Measurements from ENCODE around the gene ADGRG2. TPM values are rescaled to one million over a fixed set of nuclear protein-coding genes. Genes with fewer than 3 reads are reported as not detected.

ADGRG2 gene
- total RNA-seq, 4 donors from 2014 or later: 1.3 to 3.8 (median 2.0) TPM

- Histone ChIP-seq H3K36me3 (no peaks in the 10 kb centered on the region), H3K27ac (no peak overlapping the region), H3K27me3 (no peaks in the 10 kb centered on the region), H3K4me1 (no peaks in the 10 kb centered on the region), H3K9me3 (no peaks in the 10 kb centered on the region), H3K4me3 (no peak overlapping the region)
- 41 to 58% methylated on average over 2 of the region's 2 CpGs for WGBS, 2 donors (ENCODE audit: low coverage in 1 of 2)
- no peak for TF ChIP-seq POLR2A (IDR thresholded peaks at IDR 0.05)
- no peak for TF ChIP-seq EP300 (IDR thresholded peaks at IDR 0.05)
- ATAC-seq: no peak
Observed at GRCh38 chrX:19137067-19137466, 14.8 kb upstream of the ADGRG2 start.

GRCh38 chrX:19133784-19134183 lies 11.5 kb upstream of the ADGRG2 start:
- no peaks in the 10 kb centered on the region for H3K4me1 ChIP-seq
- no peaks in the 10 kb centered on the region for H3K36me3 ChIP-seq
- WGBS, 2 donors (ENCODE audit: low coverage in 1 of 2): 80% methylated on average over 1 of the region's 5 CpGs; no CpG with 5 or more reads in 1 of the 2 donors
- no peak for ATAC-seq
- H3K27ac ChIP-seq: no peak overlapping the region
- H3K27me3 ChIP-seq: no peaks in the 10 kb centered on the region
- H3K4me3 ChIP-seq: no peak overlapping the region
- no peaks in the 10 kb centered on the region for H3K9me3 ChIP-seq
- TF ChIP-seq CTCF (IDR thresholded peaks at IDR 0.05) (no peak), EP300 (IDR thresholded peaks at IDR 0.05) (no peak), POLR2A (IDR thresholded peaks at IDR 0.05) (no peak), POLR2AphosphoS5 (IDR thresholded peaks at IDR 0.05) (no peak)

- ATAC-seq: no peak
- WGBS, 2 donors (ENCODE audit: low coverage in 1 of 2): 28 to 67% methylated on average over 2 of the region's 2 CpGs
- no peaks in the 10 kb centered on the region for H3K36me3 ChIP-seq
Observed at GRCh38 chrX:19133231-19133630, 11.0 kb upstream of the ADGRG2 start.

GRCh38 chrX:19130628-19131027 lies 8.4 kb upstream of the ADGRG2 start:
- Histone ChIP-seq H3K9me3 (no peaks in the 10 kb centered on the region), H3K4me3 (no peak overlapping the region), H3K4me1 (no peaks in the 10 kb centered on the region), H3K27me3 (no peaks in the 10 kb centered on the region), H3K27ac (no peak overlapping the region), H3K36me3 (no peaks in the 10 kb centered on the region)
- ATAC-seq: no peak
- TF ChIP-seq POLR2AphosphoS5 (IDR thresholded peaks at IDR 0.05): no peak
- no peak for TF ChIP-seq CTCF (IDR thresholded peaks at IDR 0.05)
- 83 to 89% methylated on average over 1 to 2 of the region's 4 CpGs for WGBS, 2 donors (ENCODE audit: low coverage in 1 of 2)

More at GRCh38 chrX:19133231-19133630, 11.0 kb upstream of the ADGRG2 start:
- H3K27ac ChIP-seq: no peak overlapping the region
- no peaks in the 10 kb centered on the region for H3K27me3 ChIP-seq
- no peak overlapping the region for H3K4me3 ChIP-seq
- H3K4me1 ChIP-seq: no peaks in the 10 kb centered on the region
- no peaks in the 10 kb centered on the region for H3K9me3 ChIP-seq
- TF ChIP-seq POLR2A (IDR thresholded peaks at IDR 0.05): no peak
- TF ChIP-seq POLR2AphosphoS5 (IDR thresholded peaks at IDR 0.05): no peak
- TF ChIP-seq EP300 (IDR thresholded peaks at IDR 0.05): no peak
- TF ChIP-seq CTCF (IDR thresholded peaks at IDR 0.05): no peak

GRCh38 chrX:19129694-19130093 lies 7.4 kb upstream of the ADGRG2 start:
- H3K36me3 ChIP-seq: no peaks in the 10 kb centered on the region
- no peak for ATAC-seq
- TF ChIP-seq CTCF (IDR thresholded peaks at IDR 0.05): no peak
- no peak for TF ChIP-seq POLR2A (IDR thresholded peaks at IDR 0.05)
- no peak for TF ChIP-seq POLR2AphosphoS5 (IDR thresholded peaks at IDR 0.05)
- no peak for TF ChIP-seq EP300 (IDR thresholded peaks at IDR 0.05)
- no peaks in the 10 kb centered on the region for H3K27me3 ChIP-seq
- no peak overlapping the region for H3K4me3 ChIP-seq
- no peaks in the 10 kb centered on the region for H3K9me3 ChIP-seq
- 100% methylated on average over 3 of the region's 3 CpGs; no CpG with 5 or more reads in 1 of the 2 donors for WGBS, 2 donors (ENCODE audit: low coverage in 1 of 2)
- H3K4me1 ChIP-seq: no peaks in the 10 kb centered on the region
- no peak overlapping the region for H3K27ac ChIP-seq

Data from gastroesophageal sphincter (tissue), 4 donors.